OCI-LY7 (cell line): Measurements from ENCODE around the gene MKI67. TPM values are rescaled to one million over a fixed set of nuclear protein-coding genes. Genes with fewer than 3 reads are reported as not detected.

Experiments
- BruUV-seq: library from RNA; stranded (reverse); fragments of 400-500 nt; replicated peaks from 2 replicates; lab custom pipeline; 2021; lab: Mats Ljungman, UMichigan
- CTCF ChIA-PET: fragments of 300-600 bp; sonication (Branson Sonifier 250); formaldehyde crosslinking; loops from one replicate; lab custom pipeline; 2022; ENCODE audit warnings: antibody characterized with exemption; ENCODE audit not compliant: unreplicated experiment; lab: Charles Lee
- POLR2A ChIA-PET: fragments of 300-600 bp; sonication (Branson Sonifier 250); formaldehyde crosslinking; loops from one replicate; lab custom pipeline; 2022; ENCODE audit warnings: antibody characterized with exemption; lab: Charles Lee
- DNase-seq: peaks from one replicate; pipeline ENCODE4 v3.0.0-alpha.2; 2015; ENCODE audit warnings: low spot score
- H2AFZ ChIP-seq: fragments of 200-600 bp; sonication (generic), shearing (Covaris generic); 2 replicates; pipeline ENCODE4 v1.6.1; 2014; ENCODE audit warnings: mild to moderate bottlenecking, antibody characterized with exemption, low read length, moderate library complexity
- H3K27ac ChIP-seq: fragments of 200-600 bp; sonication (generic); 2 replicates; pipeline ENCODE4 v1.5.1; 2014; ENCODE audit warnings: mixed run types, low read depth, mild to moderate bottlenecking, moderate library complexity, low read length, inconsistent platforms; ENCODE audit not compliant: poor library complexity, severe bottlenecking
- H3K36me3 ChIP-seq: fragments of 200-600 bp; sonication (generic); 2 replicates; pipeline ENCODE4 v1.6.1; 2014; ENCODE audit warnings: mild to moderate bottlenecking, antibody characterized with exemption, low read length, moderate library complexity, mixed read lengths; ENCODE audit not compliant: insufficient read depth
- H3K4me1 ChIP-seq: fragments of 200-600 bp; sonication (generic); 2 replicates; pipeline ENCODE4 v1.5.1; 2014; ENCODE audit warnings: mild to moderate bottlenecking, low read length; ENCODE audit not compliant: insufficient read depth, poor library complexity, severe bottlenecking
- H3K4me2 ChIP-seq: fragments of 200-600 bp; sonication (generic); 2 replicates; pipeline ENCODE4 v1.6.1; 2014; ENCODE audit warnings: mild to moderate bottlenecking, low read length
- H3K4me3 ChIP-seq: fragments of 200-600 bp; sonication (generic); 2 replicates; pipeline ENCODE4 v1.5.1; 2014; ENCODE audit warnings: mild to moderate bottlenecking, low read depth, low read length; ENCODE audit not compliant: poor library complexity, severe bottlenecking
- H3K79me2 ChIP-seq: fragments of 200-600 bp; sonication (generic); 2 replicates; pipeline ENCODE4 v1.6.1; 2016; ENCODE audit warnings: low read depth, mild to moderate bottlenecking, low read length, moderate library complexity, mixed read lengths; ENCODE audit not compliant: insufficient read depth
- H3K9me2 ChIP-seq: fragments of 200-600 bp; sonication (generic); 2 replicates; pipeline ENCODE4 v1.6.1; 2016; ENCODE audit warnings: mild to moderate bottlenecking, low read length, mixed read lengths; ENCODE audit not compliant: insufficient read depth
- H3K9me3 ChIP-seq: fragments of 200-600 bp; sonication (generic); 2 replicates; pipeline ENCODE4 v1.6.1; 2014; ENCODE audit warnings: mild to moderate bottlenecking, mixed run types, low read length, mixed read lengths
- H4K20me1 ChIP-seq: fragments of 200-600 bp; sonication (generic); 2 replicates; pipeline ENCODE4 v1.6.1; 2014; ENCODE audit warnings: mild to moderate bottlenecking, antibody characterized with exemption, low read length, moderate library complexity, mixed read lengths; ENCODE audit not compliant: insufficient read depth
- CTCF ChIP-seq: fragments of 200-600 bp; sonication (generic); conservative IDR thresholded peaks from 2 replicates; pipeline ENCODE4 v1.5.1; 2014; ENCODE audit warnings: mild to moderate bottlenecking, antibody characterized with exemption, low read length, moderate library complexity, mixed read lengths
- EZH2phosphoT487 ChIP-seq: fragments of 200-600 bp; sonication (generic); IDR thresholded peaks from 2 replicates; pipeline ENCODE4 v1.6.1; 2018; ENCODE audit warnings: low read depth, borderline replicate concordance, mild to moderate bottlenecking, mixed run types, antibody characterized with exemption, low read length, moderate library complexity, mixed read lengths
- intact Hi-C: fragments of 100-400 bp; cut with micrococcal nuclease; formaldehyde crosslinking; loops from one replicate; pipeline ENCODE4 v1.10.0; 2022; ENCODE audit not compliant: unreplicated experiment
- total RNA-seq, 2 experiments: library from RNA; depleted of rRNA in 1 of 2; stranded (reverse); fragments of >200 nt in 1 of 2; shearing (Covaris generic) in 1 of 2; gene quantifications; 2 replicates each; pipeline ENCODE4 v1.2.3, GENCODE V29; 2014 to 2022

Gene MKI67
- total RNA-seq, 2 experiments from 2014 or later = 139 to 192 TPM

DNA sequence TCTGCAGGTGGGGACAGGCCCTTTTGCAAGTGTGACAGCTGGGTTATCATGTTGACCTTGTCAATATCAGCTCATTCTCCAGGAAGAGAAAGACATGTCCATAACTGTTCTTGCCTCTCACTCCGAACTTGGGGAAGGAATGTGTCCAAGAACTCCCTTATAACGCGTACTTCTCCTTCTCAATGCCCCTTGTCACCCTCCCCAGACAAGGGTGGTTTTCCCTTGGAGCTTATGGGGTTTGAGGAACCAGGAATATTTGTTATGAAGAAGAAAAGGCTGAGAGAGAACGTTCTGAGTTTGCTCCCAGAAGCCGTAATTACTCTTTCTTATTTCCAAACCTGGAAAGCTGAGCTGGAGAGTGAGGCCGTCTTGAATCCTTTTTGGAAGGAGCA lies 77.4 kb downstream of the MKI67 start:
- TF ChIP-seq EZH2phosphoT487 (no peak), CTCF (no peak)
- CTCF ChIA-PET = interaction anchor here (1.0 to 2.5 kb wide), 4 partner anchors 10 to 37 kb away, joined by 4 to 17 read pairs (median 5); no protein-coding TSS in a partner anchor
- H2AFZ ChIP-seq = peak overlapping the region; percentile 38; the same call in 1 of the 2 replicates
- peak overlapping the region; percentile 100 for H3K4me2 ChIP-seq
- 0 out of 2 replicates have a peak, but pooled peaks cover 5% of the 10 kb centered on the region for H4K20me1 ChIP-seq
- no peak for DNase-seq
- no peaks in the 10 kb centered on the region for H3K9me2 ChIP-seq
- H3K79me2 ChIP-seq = no peaks in the 10 kb centered on the region
- peak overlapping the region; percentile 79 for H3K4me3 ChIP-seq
- peaks cover 42% of the 10 kb centered on the region for H3K4me1 ChIP-seq
- 0 out of 2 replicates have a peak, but pooled peaks cover 3% of the 10 kb centered on the region for H3K36me3 ChIP-seq
- peak overlapping the region; percentile 75 for H3K27ac ChIP-seq
- POLR2A ChIA-PET = interaction anchor here (1.6 to 3.1 kb wide), 2 partner anchors 10 to 14 kb away, joined by 5 to 37 read pairs; no protein-coding TSS in a partner anchor
- BruUV-seq = no TSS peak
- H3K9me3 ChIP-seq = no peaks in the 10 kb centered on the region
- intact Hi-C loops = loop anchor here (1.0 kb wide), 1 partner anchor 14 kb away; no protein-coding TSS in a partner anchor

- ChIA-PET CTCF (interaction anchor here (1.0 to 2.5 kb wide), 7 partner anchors 11 to 291 kb away, joined by 3 to 17 read pairs (median 4); no protein-coding TSS in a partner anchor), POLR2A (interaction anchor here (0.5 to 3.1 kb wide), 6 partner anchors 8 to 194 kb away, joined by 3 to 37 read pairs (median 4); no protein-coding TSS in a partner anchor)
- Histone ChIP-seq H3K9me3 (no peaks in the 10 kb centered on the region), H3K4me3 (peak overlapping the region; percentile 79), H3K27ac (peak overlapping the region; percentile 75), H3K4me1 (peaks cover 42% of the 10 kb centered on the region), H4K20me1 (0 out of 2 replicates have a peak, but pooled peaks cover 5% of the 10 kb centered on the region), H3K9me2 (no peaks in the 10 kb centered on the region), H3K79me2 (no peaks in the 10 kb centered on the region), H2AFZ (peak overlapping the region; percentile 38), H3K36me3 (0 out of 2 replicates have a peak, but pooled peaks cover 3% of the 10 kb centered on the region), H3K4me2 (peak overlapping the region; percentile 100)
- DNase-seq = peak; percentile 74
- BruUV-seq = TSS peak; percentile 89
- intact Hi-C loops = loop anchor here (1.0 kb wide), 1 partner anchor 15 kb away; no protein-coding TSS in a partner anchor
- TF ChIP-seq CTCF = no peak
- no peak for TF ChIP-seq EZH2phosphoT487
These were observed 78.0 kb downstream of the MKI67 start for GRCh38 chr10:128047991-128048818.
